Neural progenitor cell (in vitro differentiated cells): Measurements from ENCODE around the gene TPSD1.

ENCODE experiments used
- EZH2 ChIP-seq: fragments of 200-600 bp; sonication (generic); IDR thresholded peaks from 2 replicates; pipeline ENCODE4 v1.6.1; 2017; ENCODE audit warnings: antibody characterized with exemption, mild to moderate bottlenecking, moderate library complexity
- EZH2phosphoT487 ChIP-seq: fragments of 200-600 bp; sonication (generic); IDR thresholded peaks from 2 replicates; pipeline ENCODE4 v1.6.1; 2017; ENCODE audit warnings: antibody characterized with exemption
- TF ChIP-seq, protein P1 (sequence below): fragments of 200-600 bp; sonication (generic); IDR thresholded peaks from 2 replicates; pipeline ENCODE4 v1.5.1; 2017; ENCODE audit warnings: antibody characterized with exemption, mild to moderate bottlenecking

GRCh38 chr16:1290063-1290501 is 34.2 kb downstream of the TPSD1 start:
- TF ChIP-seq, protein P1, sequence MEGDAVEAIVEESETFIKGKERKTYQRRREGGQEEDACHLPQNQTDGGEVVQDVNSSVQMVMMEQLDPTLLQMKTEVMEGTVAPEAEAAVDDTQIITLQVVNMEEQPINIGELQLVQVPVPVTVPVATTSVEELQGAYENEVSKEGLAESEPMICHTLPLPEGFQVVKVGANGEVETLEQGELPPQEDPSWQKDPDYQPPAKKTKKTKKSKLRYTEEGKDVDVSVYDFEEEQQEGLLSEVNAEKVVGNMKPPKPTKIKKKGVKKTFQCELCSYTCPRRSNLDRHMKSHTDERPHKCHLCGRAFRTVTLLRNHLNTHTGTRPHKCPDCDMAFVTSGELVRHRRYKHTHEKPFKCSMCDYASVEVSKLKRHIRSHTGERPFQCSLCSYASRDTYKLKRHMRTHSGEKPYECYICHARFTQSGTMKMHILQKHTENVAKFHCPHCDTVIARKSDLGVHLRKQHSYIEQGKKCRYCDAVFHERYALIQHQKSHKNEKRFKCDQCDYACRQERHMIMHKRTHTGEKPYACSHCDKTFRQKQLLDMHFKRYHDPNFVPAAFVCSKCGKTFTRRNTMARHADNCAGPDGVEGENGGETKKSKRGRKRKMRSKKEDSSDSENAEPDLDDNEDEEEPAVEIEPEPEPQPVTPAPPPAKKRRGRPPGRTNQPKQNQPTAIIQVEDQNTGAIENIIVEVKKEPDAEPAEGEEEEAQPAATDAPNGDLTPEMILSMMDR = no peak
- TF ChIP-seq EZH2 (peak; percentile 38), EZH2phosphoT487 (no peak)
